ENCODE measurements around the gene ZBTB20. TPM values are rescaled to one million over a fixed set of nuclear protein-coding genes. Genes with fewer than 3 reads are reported as not detected.

Gene ZBTB20
- total and polyA plus RNA-seq, 12 donors: 2.8 to 167 (median 108) TPM

DNA sequence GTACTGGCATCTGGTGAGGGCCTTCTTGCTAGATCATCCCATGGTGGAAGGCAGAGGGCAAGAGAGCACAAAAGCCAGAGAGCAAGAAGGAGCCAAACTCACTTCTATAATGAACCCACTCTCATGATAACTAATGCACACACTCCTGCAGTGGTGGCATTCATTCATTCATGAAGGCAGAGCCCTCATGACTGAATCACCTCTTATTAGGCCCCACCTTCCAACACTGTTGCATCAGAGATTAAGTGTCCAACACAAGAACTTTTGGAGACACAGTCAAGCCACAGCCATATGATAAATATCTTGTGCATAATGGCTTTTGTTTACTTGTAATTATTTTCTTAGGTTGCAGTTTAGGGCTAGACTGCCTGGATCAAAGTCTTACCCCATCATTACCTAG, 670.6 kb downstream of the ZBTB20 start:
- Histone ChIP-seq H3K27ac (no peak overlapping the region), H3K9me3 (replicated peaks in 1 of 3) (no peaks in the 10 kb centered on the region), H3K27me3 (no peaks in the 10 kb centered on the region), H3K4me3 (no peak overlapping the region), H3K4me1 (replicated peaks in 1 of 2) (peaks cover 0 to 17% of the 10 kb centered on the region in 2 donors), H3K36me3 (replicated peaks in 1 of 2) (no peaks in the 10 kb centered on the region)
- no peak for TF ChIP-seq POLR2A (IDR thresholded peaks at IDR 0.05)
- TF ChIP-seq, protein P1, sequence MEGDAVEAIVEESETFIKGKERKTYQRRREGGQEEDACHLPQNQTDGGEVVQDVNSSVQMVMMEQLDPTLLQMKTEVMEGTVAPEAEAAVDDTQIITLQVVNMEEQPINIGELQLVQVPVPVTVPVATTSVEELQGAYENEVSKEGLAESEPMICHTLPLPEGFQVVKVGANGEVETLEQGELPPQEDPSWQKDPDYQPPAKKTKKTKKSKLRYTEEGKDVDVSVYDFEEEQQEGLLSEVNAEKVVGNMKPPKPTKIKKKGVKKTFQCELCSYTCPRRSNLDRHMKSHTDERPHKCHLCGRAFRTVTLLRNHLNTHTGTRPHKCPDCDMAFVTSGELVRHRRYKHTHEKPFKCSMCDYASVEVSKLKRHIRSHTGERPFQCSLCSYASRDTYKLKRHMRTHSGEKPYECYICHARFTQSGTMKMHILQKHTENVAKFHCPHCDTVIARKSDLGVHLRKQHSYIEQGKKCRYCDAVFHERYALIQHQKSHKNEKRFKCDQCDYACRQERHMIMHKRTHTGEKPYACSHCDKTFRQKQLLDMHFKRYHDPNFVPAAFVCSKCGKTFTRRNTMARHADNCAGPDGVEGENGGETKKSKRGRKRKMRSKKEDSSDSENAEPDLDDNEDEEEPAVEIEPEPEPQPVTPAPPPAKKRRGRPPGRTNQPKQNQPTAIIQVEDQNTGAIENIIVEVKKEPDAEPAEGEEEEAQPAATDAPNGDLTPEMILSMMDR (IDR thresholded peaks at IDR 0.05): no peak
- intact Hi-C loops (cut with DNase I): no loop called here
- DNase-seq: no peak

DNA sequence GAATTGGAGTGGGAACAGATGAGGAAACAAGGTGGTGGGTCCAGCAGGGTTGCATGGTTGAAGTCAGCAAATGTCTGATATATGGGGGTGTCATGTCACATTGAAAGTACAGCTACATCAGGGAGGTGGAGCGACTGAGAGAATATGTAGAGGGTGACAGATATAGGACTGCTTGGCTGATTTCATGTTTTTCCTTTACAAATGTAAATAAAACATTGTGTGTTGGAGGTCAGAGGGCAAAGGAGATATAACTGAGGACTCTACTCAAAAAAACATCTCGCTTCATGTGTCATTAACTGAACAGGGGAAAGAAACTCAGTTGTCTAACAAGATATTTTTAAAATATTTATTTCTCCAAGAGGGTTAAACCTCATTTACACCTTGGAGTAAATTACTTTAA, 675.6 kb downstream of the ZBTB20 start:
- Histone ChIP-seq H3K4me1 (replicated peaks in 1 of 2) (peaks cover 0 to 12% of the 10 kb centered on the region in 2 donors), H3K9me3 (replicated peaks in 1 of 3) (no peaks in the 10 kb centered on the region)
- DNase-seq: no peak

DNA sequence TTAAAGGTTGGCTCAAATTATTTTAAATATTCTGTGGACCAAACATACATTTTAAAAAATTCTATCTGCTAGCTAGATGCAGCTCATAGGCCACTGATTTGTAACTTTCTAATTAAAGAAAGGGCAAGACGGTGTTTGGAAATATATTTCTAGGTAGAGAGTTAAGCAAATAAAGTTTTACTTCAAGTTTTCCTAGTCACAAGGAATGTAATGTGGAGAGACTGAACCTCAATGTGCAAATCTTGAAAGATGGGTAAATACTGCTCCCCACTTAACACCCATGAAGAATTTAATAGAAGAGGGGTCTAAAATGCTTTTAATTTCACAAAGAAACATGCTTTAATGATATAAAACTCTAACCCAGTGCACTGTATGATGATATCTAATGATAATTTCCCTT, 678.0 kb downstream of the ZBTB20 start:
- TF ChIP-seq, protein P1 (IDR thresholded peaks at IDR 0.05): no peak
- TF ChIP-seq POLR2A (IDR thresholded peaks at IDR 0.05): no peak
- H3K4me3 ChIP-seq: no peak overlapping the region
- peaks cover 0 to 12% of the 10 kb centered on the region in 2 donors for H3K4me1 ChIP-seq (replicated peaks in 1 of 2)
- no peak for DNase-seq
- intact Hi-C loops (cut with DNase I): no loop called here
- WGBS, 4 donors: 90 to 95% (median 90%) methylated on average over 1 of the region's 1 CpG
- no peaks in the 10 kb centered on the region for H3K27me3 ChIP-seq
- no peak overlapping the region for H3K27ac ChIP-seq
- H3K9me3 ChIP-seq (replicated peaks in 1 of 3): no peaks in the 10 kb centered on the region
- H3K36me3 ChIP-seq (replicated peaks in 1 of 2): no peaks in the 10 kb centered on the region

More for the DNA sequence above, 675.6 kb downstream of the ZBTB20 start:
- Histone ChIP-seq H3K36me3 (replicated peaks in 1 of 2) (no peaks in the 10 kb centered on the region), H3K27me3 (no peaks in the 10 kb centered on the region), H3K4me3 (no peak overlapping the region), H3K27ac (no peak overlapping the region)
- intact Hi-C loops (cut with DNase I): no loop called here
- no peak for TF ChIP-seq POLR2A (IDR thresholded peaks at IDR 0.05)
- TF ChIP-seq, protein P1 (IDR thresholded peaks at IDR 0.05): no peak
- WGBS, 4 donors: 90 to 100% (median 95%) methylated on average over 2 of the region's 2 CpGs

DNA sequence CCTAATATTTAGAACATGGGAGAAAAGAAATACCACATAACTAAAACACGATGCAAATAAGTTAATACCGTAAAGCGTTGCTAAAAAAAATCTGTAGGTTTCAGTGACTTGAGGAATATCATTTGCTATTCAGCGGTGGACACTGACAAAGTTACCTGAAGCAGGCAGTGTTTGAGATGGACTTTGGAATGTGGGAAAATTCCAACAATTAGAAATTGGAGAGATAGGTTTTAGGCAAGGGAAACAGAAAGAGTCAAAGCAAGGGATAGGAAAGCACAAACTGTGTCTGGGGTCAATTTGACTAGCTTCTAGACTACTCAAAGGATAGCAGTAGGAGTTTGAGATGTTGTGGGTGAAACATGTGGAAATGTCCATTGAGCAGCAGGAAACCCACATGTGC, 680.3 kb downstream of the ZBTB20 start:
- no peak for DNase-seq
- WGBS, 4 donors: 95 to 98% (median 98%) methylated on average over 4 of the region's 4 CpGs
- H3K9me3 ChIP-seq (replicated peaks in 1 of 3): no peaks in the 10 kb centered on the region
- peaks cover 0 to 12% of the 10 kb centered on the region in 2 donors for H3K4me1 ChIP-seq (replicated peaks in 1 of 2)
- intact Hi-C loops (cut with DNase I): no loop called here
- TF ChIP-seq, protein P1 (IDR thresholded peaks at IDR 0.05): no peak
- TF ChIP-seq POLR2A (IDR thresholded peaks at IDR 0.05): no peak
- no peaks in the 10 kb centered on the region for H3K36me3 ChIP-seq (replicated peaks in 1 of 2)
- no peak overlapping the region for H3K4me3 ChIP-seq
- H3K27ac ChIP-seq: no peak overlapping the region
- H3K27me3 ChIP-seq: no peaks in the 10 kb centered on the region
